GM18858 (cell line): ENCODE results near the gene AGAP1.

ENCODE experiments used
- ATAC-seq: cut with Tn5 transposase; IDR thresholded peaks from one replicate; pipeline ENCODE4 v1.9.1; 2021; ENCODE audit not compliant: unreplicated experiment

Gene AGAP1

GRCh38 chr2:235626658-235627057 lies 132.8 kb downstream of the AGAP1 start:
- ATAC-seq: no peak

- no peak for ATAC-seq
These were observed 133.8 kb downstream of the AGAP1 start for GRCh38 chr2:235627682-235628081.

DNA sequence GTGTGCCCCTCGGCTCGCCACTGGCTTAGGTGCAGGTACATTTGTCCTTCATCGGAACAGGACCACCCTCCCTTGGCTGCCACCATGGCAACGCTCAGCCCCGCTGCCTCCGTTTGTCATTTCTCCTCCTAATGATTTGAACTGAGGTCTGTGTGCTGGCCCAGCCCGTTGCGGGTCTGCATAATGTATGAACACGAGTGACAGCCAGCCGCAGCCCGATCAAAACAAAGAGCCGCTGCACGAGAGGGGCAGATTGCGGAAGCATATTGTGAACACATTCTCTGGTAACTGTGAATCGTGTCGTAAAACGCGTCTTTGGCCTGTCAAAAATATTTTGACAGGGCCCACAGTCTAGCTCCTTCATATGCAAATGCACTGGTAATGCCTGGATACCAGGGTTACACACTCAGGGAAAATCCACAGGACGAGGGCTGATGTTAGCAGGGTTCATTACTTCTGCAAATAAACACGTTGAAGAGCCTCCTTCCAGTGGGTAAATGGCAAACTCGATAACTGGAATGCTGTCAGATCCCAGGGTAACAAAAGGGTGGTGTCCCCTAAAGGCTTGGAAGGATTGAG lies 137.0 kb downstream of the AGAP1 start:
- ATAC-seq: no peak

- no peak for ATAC-seq
These were observed 140.8 kb downstream of the AGAP1 start for GRCh38 chr2:235634435-235635158.

GRCh38 chr2:235636546-235636945 lies 142.7 kb downstream of the AGAP1 start:
- no peak for ATAC-seq

DNA sequence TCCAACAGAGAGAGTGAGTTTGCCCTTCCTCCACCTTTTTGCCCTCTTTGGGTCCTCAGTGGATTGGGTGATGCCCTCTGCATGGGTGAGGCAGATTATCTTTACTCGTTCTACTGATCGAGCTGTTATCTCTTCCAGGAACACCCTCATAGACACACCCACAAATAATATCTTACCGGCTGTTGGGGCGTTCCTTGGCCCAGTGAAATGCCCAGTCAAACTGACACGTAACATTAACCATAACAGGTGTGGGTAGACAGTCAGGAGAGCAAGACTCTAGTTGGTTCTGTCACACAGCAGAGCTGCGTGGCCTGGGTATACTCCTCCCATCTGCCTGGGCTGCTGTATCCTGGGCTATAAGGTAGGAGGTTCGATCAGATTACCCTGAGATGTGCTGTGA lies 144.1 kb downstream of the AGAP1 start:
- ATAC-seq: no peak

GRCh38 chr2:235638541-235639427 lies 144.9 kb downstream of the AGAP1 start:
- no peak for ATAC-seq

GRCh38 chr2:235639428-235639773 lies 145.6 kb downstream of the AGAP1 start:
- ATAC-seq: no peak

DNA sequence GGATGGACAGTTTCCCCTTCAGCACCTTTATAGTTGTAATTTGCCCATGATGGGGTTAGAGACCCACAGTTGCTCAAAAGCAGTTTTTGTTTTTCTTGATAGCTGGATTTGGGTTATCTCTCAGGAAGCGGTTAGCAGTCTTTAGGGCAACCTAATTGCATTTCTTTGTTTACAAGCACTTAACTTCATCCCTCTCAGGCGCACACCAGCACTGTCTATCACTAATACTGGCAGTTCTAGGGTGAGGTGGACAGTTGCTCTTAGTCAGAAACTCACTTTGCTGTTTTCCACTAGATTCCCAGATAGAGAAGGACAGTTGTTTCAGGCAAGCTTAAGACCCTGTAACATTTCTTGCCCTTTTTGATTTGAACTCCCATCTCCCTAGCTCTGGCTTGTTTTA lies 146.0 kb downstream of the AGAP1 start:
- ATAC-seq: no peak

DNA sequence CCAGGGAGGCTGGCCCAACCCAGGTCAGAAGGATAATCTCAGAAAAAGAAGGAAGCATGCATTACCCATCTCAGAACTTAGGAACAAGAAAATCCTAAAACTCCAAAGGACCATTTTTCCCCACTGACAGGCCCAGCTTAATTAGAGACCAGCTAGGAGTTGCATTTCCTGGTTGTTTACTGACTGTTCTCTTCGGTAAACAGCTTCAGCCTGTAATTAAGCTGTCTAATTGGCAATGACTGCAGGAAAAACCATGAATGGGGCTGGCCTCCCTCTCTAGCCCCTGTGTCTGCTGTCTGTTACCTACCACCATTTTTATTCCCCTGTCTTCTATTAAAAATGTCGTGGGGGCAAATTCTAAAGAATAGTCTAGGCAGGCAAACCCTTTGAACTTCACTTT lies 146.5 kb downstream of the AGAP1 start:
- no peak for ATAC-seq

DNA sequence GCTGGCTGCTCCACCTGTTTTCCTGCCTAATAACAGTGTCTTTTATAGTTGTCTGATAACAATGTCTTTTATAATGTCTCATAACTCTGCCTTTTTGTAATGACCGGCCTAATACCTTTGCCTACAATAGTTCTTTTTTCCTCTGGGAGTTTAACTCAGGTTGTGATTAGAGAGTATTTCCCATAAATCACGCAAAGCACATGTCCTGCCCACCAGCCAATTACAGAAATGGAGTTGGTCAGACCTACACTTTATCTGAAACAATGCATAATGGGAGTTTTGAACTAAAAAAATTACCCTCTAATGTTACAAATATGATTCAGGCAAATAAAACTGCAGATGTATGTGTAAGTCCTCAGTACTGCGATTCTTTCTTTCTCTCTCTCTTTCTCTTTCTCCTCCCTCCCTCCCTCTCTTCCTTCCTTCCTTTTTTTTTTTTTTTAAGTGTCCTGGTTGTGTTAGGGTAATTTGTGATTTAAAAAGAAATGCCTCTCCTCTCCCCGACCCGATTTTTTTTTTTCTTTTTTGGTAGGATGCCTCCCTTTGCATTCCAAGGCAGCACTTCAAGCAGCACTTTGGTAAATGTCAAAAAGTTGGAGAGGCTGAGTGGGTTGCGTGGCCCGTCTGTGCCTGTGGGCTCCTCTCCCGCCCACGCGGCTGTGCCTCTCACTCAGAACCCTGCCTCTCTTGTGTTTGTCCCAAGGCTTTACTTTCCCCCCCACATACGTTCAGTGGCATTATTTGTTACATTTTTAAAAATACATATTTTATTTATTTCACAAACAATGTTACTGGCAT lies 147.3 kb downstream of the AGAP1 start:
- ATAC-seq: no peak

GRCh38 chr2:235641956-235642355 lies 148.1 kb downstream of the AGAP1 start:
- no peak for ATAC-seq

DNA sequence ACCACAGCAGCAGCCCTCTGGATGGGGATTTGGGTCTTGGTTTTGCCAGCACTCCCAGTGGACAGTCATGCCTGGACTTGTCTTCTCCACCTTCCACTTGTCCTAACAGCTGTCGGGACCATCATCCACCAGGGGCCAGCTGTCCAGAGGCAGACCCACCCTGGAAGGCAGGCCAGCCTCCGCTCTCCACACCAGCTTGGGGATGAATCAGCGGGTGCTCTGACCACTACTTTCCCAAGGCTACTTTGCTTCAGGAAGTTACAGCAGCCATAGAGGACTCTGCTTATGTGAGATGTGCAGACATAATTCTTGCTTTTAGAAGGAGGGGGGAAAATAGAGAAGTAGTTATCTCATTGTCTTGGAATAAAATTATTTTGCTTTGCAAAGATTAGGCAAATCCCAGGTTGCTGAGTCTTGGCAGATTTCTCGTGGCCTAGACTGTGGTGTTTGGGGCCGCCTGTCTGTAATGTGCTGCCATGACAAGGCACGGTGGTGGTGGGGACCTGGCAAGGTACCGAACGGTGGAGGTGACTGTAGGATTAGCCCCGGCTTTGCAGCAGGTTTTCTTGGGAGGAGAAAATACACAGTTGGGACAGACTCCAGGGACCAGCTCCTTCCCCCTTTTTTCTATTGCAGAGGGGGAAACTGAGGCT lies 148.7 kb downstream of the AGAP1 start:
- no peak for ATAC-seq

- ATAC-seq: no peak
These were observed 150.1 kb downstream of the AGAP1 start for GRCh38 chr2:235643680-235644511.

GRCh38 chr2:235647264-235647663 lies 153.4 kb downstream of the AGAP1 start:
- no peak for ATAC-seq

- ATAC-seq: no peak
These were observed 154.0 kb downstream of the AGAP1 start for GRCh38 chr2:235647877-235648276.

DNA sequence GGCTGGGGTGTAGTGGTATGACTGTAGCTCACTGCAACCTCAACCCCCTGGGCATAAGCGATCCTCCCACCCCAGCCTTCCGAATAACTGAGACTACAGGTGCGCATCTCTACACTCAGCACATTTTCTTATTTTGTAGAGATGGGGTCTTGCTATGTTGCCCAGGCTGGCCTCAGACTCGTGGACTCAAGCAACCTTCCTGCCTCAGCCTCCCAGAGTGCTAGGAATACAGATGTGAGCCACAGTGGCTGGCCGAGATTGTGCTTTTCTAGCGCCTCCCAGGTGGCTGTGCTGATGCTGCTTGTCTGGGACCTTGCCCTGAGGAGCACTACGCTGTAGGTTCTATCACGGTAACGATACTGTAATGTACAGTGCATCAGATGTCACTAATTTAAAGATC lies 155.6 kb downstream of the AGAP1 start:
- ATAC-seq: no peak

GRCh38 chr2:235651643-235652042 lies 157.8 kb downstream of the AGAP1 start:
- ATAC-seq: no peak

DNA sequence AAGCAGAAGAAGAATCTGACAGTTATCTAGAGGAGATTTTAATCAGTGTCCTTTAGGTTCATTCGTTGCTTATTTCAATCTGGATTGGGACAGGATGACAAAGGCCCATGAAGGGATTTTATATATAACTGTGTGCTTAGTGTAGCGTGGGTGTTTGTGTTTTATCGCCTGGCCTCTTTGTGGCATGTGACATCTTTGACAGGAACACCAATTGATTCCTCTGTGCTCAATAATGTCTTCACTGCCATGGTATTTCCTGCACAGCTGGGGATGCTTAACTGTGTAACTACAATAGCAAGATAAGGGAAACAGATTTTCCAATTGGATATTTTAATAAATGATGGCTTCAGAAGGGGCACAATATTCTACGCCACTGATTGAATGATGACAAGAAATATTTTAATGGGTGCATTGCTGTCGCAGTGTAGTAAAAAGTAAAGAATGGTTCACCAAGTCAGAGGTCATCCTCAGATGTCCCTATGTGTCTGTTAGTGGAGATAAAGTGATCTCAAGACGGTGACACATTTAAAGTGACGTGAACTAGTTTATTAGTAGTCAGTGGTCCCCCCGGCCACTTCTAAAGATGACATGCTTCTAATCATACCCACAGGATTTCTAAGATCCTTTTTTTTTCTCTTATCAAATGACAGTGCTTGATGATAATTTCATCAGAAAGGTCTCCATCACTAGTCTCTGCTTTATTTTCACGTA lies 160.4 kb downstream of the AGAP1 start:
- no peak for ATAC-seq
